ENCODE results near the gene RNF126. TPM values are rescaled to one million over a fixed set of nuclear protein-coding genes. Genes with fewer than 3 reads are reported as not detected.

RNF126 gene
- polyA plus RNA-seq, 1 donor (not counting 4 experiments of a cell fraction or from before 2014, with no cell fraction given), result 8.2 TPM

- no peaks in the 10 kb centered on the region for H3K4me1 ChIP-seq (ENCODE audit: control insufficient read depth, extremely low read depth, insufficient read depth, low read length)
- H3K9me1 ChIP-seq (ENCODE audit: control insufficient read depth, extremely low read depth, insufficient read depth, low read length), result no peaks in the 10 kb centered on the region
- H3K9ac ChIP-seq (ENCODE audit: control insufficient read depth, extremely low read depth, insufficient read depth, low read length), result no peak overlapping the region
- H3K36me3 ChIP-seq (ENCODE audit: control insufficient read depth in 2 of 2, extremely low read depth in 1 of 2, insufficient read depth in 2 of 2, low read length in 2 of 2), result peaks cover 10 to 17% of the 10 kb centered on the region in 2 experiments
- DNase-seq (ENCODE audit: low read depth, low spot score) (no peak), FAIRE-seq (no peak)
- no peaks in the 10 kb centered on the region for H3K79me2 ChIP-seq (ENCODE audit: control insufficient read depth, insufficient read depth, low read length)
- H3K27ac ChIP-seq (ENCODE audit: control insufficient read depth, insufficient read depth, low read length), result no peak overlapping the region
- H3K27me3 ChIP-seq (ENCODE audit: control insufficient read depth, extremely low read depth, insufficient read depth, low read length), result no peaks in the 10 kb centered on the region
- H3K4me3 ChIP-seq (ENCODE audit: control insufficient read depth in 2 of 3, extremely low read depth in 1 of 3, insufficient read depth in 2 of 3, low read depth in 1 of 3, low read length in 3 of 3), result no peak overlapping the region
- dilution Hi-C loops (cut with MboI; ENCODE audit: extremely low pct_ligation_motif_present, low sequenced_read_pairs), result no loop called here
- H3K4me2 ChIP-seq (ENCODE audit: control insufficient read depth, extremely low read depth, insufficient read depth, low read depth, low read length), result no peak overlapping the region
- no peaks in the 10 kb centered on the region for H3K9me3 ChIP-seq (ENCODE audit: control insufficient read depth, low read depth, low read length)
- peaks cover 5% of the 10 kb centered on the region for H4K20me1 ChIP-seq (ENCODE audit: control insufficient read depth, extremely low read depth, insufficient read depth, low read length)
- TF ChIP-seq EZH2 (IDR thresholded peaks at IDR 0.05; ENCODE audit: low read length), result no peak
- no peak for TF ChIP-seq CTCF (optimal IDR thresholded peaks at IDR 0.05 in 1 of 3, IDR thresholded peaks at IDR 0.05 in 1 of 3, conservative IDR thresholded peaks at IDR 0.05 in 1 of 3; ENCODE audit: extremely low read depth in 1 of 3, insufficient read depth in 2 of 3, low read length in 3 of 3)
- no peak overlapping the region for H2AFZ ChIP-seq (ENCODE audit: control insufficient read depth, low read length)
These were observed 43.6 kb downstream of the RNF126 start for GRCh38 chr19:619286-620002.

GRCh38 chr19:618674-619285 is 44.2 kb downstream of the RNF126 start:
- Histone ChIP-seq H3K9me3 (ENCODE audit: control insufficient read depth, low read depth, low read length) (no peaks in the 10 kb centered on the region), H3K4me2 (ENCODE audit: control insufficient read depth, extremely low read depth, insufficient read depth, low read depth, low read length) (no peak overlapping the region), H3K9ac (ENCODE audit: control insufficient read depth, extremely low read depth, insufficient read depth, low read length) (no peak overlapping the region), H3K36me3 (ENCODE audit: control insufficient read depth in 2 of 2, extremely low read depth in 1 of 2, insufficient read depth in 2 of 2, low read length in 2 of 2) (peaks cover 10 to 17% of the 10 kb centered on the region in 2 experiments), H3K27ac (ENCODE audit: control insufficient read depth, insufficient read depth, low read length) (no peak overlapping the region), H2AFZ (ENCODE audit: control insufficient read depth, low read length) (no peak overlapping the region), H3K4me1 (ENCODE audit: control insufficient read depth, extremely low read depth, insufficient read depth, low read length) (no peaks in the 10 kb centered on the region), H3K27me3 (ENCODE audit: control insufficient read depth, extremely low read depth, insufficient read depth, low read length) (no peaks in the 10 kb centered on the region), H3K4me3 (ENCODE audit: control insufficient read depth in 2 of 3, extremely low read depth in 1 of 3, insufficient read depth in 2 of 3, low read depth in 1 of 3, low read length in 3 of 3) (no peak overlapping the region), H4K20me1 (ENCODE audit: control insufficient read depth, extremely low read depth, insufficient read depth, low read length) (peaks cover 5% of the 10 kb centered on the region), H3K9me1 (ENCODE audit: control insufficient read depth, extremely low read depth, insufficient read depth, low read length) (no peaks in the 10 kb centered on the region), H3K79me2 (ENCODE audit: control insufficient read depth, insufficient read depth, low read length) (no peaks in the 10 kb centered on the region)
- DNase-seq (ENCODE audit: low read depth, low spot score), result no peak
- dilution Hi-C loops (cut with MboI; ENCODE audit: extremely low pct_ligation_motif_present, low sequenced_read_pairs), result no loop called here
- FAIRE-seq, result no peak
- no peak for TF ChIP-seq EZH2 (IDR thresholded peaks at IDR 0.05; ENCODE audit: low read length)
- no peak for TF ChIP-seq CTCF (optimal IDR thresholded peaks at IDR 0.05 in 1 of 3, IDR thresholded peaks at IDR 0.05 in 1 of 3, conservative IDR thresholded peaks at IDR 0.05 in 1 of 3; ENCODE audit: extremely low read depth in 1 of 3, insufficient read depth in 2 of 3, low read length in 3 of 3)
